ENCODE data around the gene RAD51B. TPM values are rescaled to one million over a fixed set of nuclear protein-coding genes. Genes with fewer than 3 reads are reported as not detected.

The RAD51B gene
- total RNA-seq, 1 experiment from 2014 or later: 20.0 TPM

DNA sequence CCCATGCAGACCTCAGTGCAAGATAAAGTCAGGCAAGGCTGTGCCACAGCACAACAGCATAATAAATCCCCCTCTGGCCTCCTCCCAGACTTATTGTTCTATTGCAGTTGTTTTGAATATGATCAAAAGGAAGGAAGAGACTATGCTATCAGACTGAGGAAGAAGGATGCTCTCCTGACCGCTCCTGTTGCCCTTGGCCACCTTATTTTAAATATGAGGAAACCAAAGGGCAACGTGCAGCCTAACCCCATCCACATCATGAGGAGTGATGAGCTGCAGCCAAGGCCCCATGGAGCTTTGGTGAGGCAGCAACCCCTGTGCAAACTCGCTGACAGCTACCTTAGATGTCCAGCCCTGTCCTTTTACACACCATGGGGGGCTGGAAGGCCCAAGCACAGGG is 681.6 kb downstream of the RAD51B start:
- ChIA-PET POLR2A (no interaction called here), RAD21 (ENCODE audit: low non-redundant PET in 1 of 2, low total read pairs in 2 of 2, uncharacterized antibody in 2 of 2, unreplicated experiment in 2 of 2) (no interaction called here), CTCF (no interaction called here)
- BruUV-seq (replicated peaks): no TSS peak
- H3K36me3 ChIP-seq (ENCODE audit: control insufficient read depth in 1 of 2, insufficient read depth in 2 of 2, low read length in 2 of 2): no peaks in the 10 kb centered on the region
- H3K27me3 ChIP-seq (ENCODE audit: insufficient read depth, low read length): no peaks in the 10 kb centered on the region
- H3K4me1 ChIP-seq (ENCODE audit: control insufficient read depth in 1 of 2, insufficient read depth in 2 of 2, low read length in 2 of 2): peaks cover 32 to 46% of the 10 kb centered on the region in 2 experiments
- H2AFZ ChIP-seq (ENCODE audit: low read depth, low read length, poor library complexity, severe bottlenecking): no peak overlapping the region
- TF ChIP-seq SIN3A (IDR thresholded peaks at IDR 0.05; ENCODE audit: low read depth) (no peak), REST (IDR thresholded peaks at IDR 0.05; ENCODE audit: low read depth) (no peak), FOSL1 (IDR thresholded peaks at IDR 0.05; ENCODE audit: low read depth) (no peak), JUND (IDR thresholded peaks at IDR 0.05) (no peak), CEBPB (IDR thresholded peaks at IDR 0.05; ENCODE audit: low read depth) (no peak), YY1 (IDR thresholded peaks at IDR 0.05; ENCODE audit: extremely low read depth, insufficient replicate concordance, low read depth, low read length) (no peak), EZH2 (IDR thresholded peaks at IDR 0.05) (no peak), SP1 (IDR thresholded peaks at IDR 0.05; ENCODE audit: low read depth) (no peak), TCF7L2 (IDR thresholded peaks at IDR 0.05; ENCODE audit: borderline replicate concordance, extremely low read depth, insufficient read depth, insufficient read length) (no peak), ZNF274 (IDR thresholded peaks at IDR 0.05; ENCODE audit: low read depth, low read length) (no peak), RAD21 (IDR thresholded peaks at IDR 0.05; ENCODE audit: low read depth) (no peak), POLR2A (IDR thresholded peaks at IDR 0.05; ENCODE audit: borderline replicate concordance, extremely low read depth, insufficient read depth, insufficient read length) (no peak)
- ATAC-seq (peak; percentile 27; the same call in 1 of the 2 replicates), DNase-seq (ENCODE audit: low read depth, low spot score) (no peak)
- no peaks in the 10 kb centered on the region for H3K9me2 ChIP-seq (ENCODE audit: insufficient read depth)
- no peak overlapping the region for H3K4me3 ChIP-seq (replicated peaks in 1 of 2; ENCODE audit: low read depth in 1 of 2, low read length in 2 of 2)
- no peaks in the 10 kb centered on the region for H3K79me2 ChIP-seq (ENCODE audit: insufficient read depth, low read length)
- H3K4me2 ChIP-seq (ENCODE audit: low read length): peak overlapping the region; percentile 32; the same call in 1 of the 2 replicates
- no peak overlapping the region for H3K9ac ChIP-seq (ENCODE audit: low read length)
- peak overlapping the region; percentile 34 for H3K27ac ChIP-seq (ENCODE audit: low read depth, low read length)
- intact Hi-C loops (cut with micrococcal nuclease): no loop called here
- H4K20me1 ChIP-seq (ENCODE audit: insufficient read depth): no peaks in the 10 kb centered on the region
- H3K9me3 ChIP-seq (ENCODE audit: control insufficient read depth in 1 of 2, insufficient read depth in 1 of 2, low read depth in 1 of 2, low read length in 2 of 2): no peaks in the 10 kb centered on the region

Measured in HCT116 (cell line).